COLO668 (cell line): ENCODE measurements around the gene C12orf57.

ENCODE experiments used
- DNase-seq: peaks from one replicate; lab custom pipeline; 2025; ENCODE audit not compliant: unreplicated experiment; lab: John Stamatoyannopoulos, UW

Gene C12orf57

DNA sequence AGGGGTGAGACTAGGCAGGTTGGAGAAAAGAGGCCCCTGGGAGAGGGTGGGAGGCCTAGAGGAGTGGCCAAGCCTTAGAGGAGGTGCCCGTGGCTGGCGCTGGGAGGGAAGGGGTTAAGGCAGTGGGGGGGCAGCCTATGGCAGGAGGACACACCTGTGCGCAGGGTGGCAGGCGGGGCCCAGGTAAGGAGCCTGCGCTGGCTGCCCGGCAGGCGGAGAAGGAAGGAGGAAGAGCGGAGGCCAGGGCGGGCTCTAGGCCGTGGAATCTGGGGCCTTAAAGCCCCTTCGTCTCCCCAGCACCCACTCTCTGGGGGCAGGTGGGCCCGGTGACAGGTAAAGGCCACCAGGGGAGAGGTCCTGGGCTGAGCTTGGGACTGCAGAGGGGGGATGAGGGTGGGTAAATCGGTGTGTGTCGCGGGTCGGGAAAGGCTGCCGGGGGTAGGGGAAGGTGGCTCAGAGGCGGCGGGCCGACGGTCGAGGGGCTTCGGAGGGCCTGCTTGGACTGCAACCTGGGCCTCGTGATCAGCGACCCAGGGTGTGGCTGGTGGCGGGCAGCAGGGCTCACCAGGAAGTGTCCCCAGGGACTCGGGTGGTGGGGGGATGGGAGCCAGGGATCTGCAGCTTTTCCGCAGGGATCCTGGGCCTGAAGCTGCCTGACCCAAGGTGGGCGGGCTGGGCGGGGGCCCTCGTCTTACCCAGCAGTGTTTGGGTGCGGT is 19.4 kb downstream of the C12orf57 start:
- DNase-seq, result peak; percentile 92

DNA sequence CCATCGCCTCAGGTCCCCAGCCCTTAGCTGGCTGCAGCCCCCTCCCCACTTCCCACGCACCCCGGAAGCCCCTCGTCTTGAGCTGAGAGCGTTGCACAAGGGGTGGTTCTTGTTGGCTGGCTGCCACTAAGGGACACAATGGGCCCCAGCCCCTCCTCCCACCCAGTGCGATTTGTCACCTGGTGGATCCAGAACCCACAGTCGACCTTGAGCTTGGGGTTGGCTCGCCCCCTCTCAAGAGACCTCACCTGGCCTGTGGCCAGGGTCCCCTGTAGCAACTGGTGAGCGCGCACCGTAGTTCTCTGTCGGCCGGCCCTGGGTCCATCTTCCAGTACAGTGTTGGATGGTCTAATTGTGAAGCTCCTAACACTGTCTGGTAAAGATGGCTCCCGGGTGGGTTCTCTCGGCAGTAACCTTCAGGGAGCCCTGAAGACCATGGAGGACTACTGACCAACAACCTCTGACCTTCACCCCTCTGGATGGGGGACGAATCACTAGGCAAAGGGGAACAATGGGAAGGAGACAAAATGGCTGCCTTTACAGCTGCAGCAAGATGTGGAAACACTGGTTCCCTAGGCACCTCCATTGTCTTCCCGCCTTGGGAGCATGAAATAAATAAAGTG is 20.1 kb downstream of the C12orf57 start:
- DNase-seq, result peak; percentile 51

DNA sequence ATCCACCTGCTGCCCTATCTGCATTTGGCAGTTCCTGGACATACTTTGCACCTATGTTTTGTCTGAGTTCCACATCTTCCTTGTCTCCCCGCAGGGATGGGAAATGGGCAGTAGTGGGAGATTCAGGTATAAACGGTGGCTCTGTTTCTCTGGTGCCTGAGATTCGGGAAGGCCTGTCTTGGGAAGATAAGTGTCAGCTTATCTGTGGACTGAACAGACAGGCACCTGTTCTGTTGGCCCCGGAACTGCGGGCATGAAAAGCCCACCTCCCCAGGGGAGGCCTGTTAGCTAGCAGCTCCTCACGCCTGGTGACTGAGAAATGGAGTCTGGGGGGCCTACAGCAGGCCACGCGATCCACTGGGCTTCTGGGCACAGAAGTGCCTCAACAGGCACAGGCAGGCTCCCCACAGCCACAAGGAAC is 20.8 kb downstream of the C12orf57 start:
- no peak for DNase-seq

DNA sequence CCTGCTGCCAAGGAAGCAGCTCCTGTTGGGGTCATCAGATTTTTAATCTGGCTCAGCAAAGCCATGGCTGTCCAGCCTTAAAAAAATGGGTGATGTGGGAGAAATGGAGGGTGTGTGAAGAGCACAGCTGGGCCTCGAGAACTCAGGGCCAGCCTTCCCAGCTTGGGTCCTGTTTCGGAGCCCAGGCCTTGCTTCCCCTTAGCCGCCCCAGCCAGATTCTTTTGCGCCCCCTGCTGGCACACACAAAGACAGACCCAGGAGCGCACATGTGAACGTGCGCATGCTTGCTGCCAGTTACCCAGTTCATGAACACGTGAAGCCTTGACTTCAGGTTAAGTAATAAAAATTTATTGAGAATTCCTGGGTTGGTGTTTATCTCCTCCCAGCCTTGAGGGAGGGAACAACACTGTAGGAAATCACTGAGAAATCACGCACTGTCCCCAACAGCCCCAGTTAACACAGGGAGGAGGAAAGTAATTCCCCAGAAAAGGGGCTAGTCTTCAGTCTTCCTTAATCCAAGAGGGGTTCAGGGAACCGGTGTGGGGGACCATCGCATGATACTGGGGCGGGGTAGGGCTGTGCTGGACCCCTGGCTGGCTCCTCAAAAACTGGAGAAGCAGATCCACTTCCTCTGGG is 21.3 kb downstream of the C12orf57 start:
- peak; percentile 81 for DNase-seq

DNA sequence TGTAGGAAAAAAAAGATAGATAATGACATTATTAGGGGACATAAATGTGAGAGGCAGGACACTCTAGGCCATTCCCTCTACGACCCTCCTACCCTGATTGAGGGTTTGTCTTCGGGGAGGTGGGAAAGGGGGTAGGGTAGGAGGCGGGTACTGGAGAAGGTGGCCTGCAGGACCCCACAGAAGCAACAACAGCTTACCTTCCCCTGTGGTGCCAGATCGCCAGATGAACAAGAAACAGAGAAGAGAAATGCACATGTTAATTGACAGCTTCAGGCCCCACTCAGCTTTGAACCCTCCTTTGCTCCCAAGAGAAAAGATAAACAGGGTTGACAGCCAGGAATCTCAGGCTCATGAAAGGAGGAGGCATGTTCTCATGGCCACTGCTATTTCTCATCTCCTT is 21.9 kb downstream of the C12orf57 start:
- no peak for DNase-seq

DNA sequence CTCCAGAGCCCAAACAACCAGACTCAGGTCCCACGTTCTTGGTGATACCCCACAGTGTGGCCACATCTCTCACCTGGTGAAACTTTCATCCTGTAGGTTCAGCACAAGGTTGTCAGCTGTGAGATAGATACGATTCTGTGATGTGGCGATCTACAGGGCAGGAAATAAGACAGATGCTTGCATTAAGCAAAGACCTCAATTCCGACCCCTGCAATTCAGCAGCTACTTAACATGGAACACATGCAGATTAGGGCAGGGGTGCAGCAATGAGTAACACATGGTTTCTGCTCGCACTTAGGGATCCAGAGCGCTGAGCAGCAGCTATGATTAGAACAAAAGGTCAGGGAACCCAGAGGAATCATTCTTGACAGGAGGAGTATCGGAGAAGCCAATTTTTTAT is 22.5 kb downstream of the C12orf57 start:
- no peak for DNase-seq

DNA sequence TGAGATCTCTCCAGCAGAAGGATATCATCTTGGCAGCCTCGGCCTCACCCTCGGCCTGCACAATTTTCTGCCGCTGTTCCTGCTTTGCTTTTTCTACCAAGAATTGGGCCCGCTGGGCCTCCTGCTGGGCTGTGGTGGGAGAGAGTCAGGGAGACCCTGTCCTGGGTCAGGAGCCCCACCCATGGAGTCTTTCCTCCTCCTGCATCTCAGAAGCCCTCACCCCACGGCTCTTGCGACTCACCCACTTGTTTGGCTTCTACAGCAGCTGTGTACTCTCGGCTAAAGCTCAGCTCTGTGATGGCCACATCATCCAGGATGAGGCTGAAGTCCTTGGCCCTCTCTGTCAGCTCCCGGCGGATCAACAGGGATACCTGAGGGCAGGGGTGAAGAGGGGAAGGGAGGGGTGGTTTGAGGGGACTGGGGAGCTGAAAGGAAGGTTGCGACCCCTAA is 23.9 kb downstream of the C12orf57 start:
- DNase-seq, result no peak

DNA sequence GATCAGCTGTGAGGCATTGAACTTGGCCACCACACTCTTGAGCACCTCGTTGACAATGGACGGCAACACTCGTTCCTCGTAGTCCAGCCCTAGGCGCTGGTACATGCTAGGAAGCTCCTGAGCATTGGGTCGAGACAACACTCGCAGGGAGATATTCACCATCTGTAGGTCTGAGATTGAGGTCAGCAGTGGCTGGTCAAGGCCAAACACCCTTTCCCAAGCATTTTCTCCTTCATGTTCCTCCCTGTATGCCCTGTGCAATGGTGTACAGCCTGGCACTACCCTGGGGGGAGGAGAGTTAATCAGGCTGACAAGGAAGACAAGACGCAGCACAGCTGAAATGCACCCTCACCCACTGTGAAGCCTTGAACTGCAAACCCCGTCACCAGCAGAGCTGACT is 24.6 kb downstream of the C12orf57 start:
- DNase-seq, result no peak

DNA sequence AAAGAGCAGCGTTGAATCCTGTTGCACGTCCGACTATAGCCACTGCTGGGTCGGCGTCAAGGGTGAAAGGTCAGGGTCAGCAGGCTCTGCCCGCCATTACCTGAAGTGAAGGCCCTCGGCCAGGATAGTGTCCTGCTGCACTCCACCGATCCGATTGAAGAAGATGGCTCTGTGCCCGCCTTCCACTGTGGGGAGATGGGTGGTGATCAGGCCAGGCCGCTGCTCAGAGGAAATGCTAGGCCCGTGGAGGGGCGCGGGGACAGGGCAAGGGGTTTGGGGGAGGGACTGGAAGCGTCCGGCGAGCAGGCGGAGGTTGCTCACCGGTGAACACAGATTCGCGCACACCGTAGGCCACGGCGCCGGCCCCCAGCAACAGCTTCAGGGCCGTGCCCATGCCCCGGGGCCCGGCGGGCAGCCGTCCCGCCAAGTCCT is 26.3 kb downstream of the C12orf57 start:
- no peak for DNase-seq

DNA sequence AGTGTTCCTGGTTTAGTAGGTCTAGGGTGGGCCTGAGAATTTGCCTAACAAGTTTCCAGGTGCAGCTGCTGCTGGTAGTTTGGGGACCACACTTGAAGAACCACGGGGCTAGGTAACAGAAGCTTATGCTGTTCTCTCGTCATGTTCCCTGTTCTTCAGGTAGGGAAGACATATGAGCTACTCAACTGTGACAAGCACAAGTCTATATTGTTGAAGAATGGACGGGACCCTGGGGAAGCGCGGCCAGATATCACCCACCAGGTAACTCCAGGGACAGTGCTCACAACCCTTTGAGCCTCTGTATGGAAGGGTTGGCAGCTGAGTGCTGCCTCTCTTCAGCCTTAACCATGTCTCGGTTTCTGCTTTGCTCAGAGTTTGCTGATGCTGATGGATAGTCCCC is 30.4 kb downstream of the C12orf57 start:
- no peak for DNase-seq

DNA sequence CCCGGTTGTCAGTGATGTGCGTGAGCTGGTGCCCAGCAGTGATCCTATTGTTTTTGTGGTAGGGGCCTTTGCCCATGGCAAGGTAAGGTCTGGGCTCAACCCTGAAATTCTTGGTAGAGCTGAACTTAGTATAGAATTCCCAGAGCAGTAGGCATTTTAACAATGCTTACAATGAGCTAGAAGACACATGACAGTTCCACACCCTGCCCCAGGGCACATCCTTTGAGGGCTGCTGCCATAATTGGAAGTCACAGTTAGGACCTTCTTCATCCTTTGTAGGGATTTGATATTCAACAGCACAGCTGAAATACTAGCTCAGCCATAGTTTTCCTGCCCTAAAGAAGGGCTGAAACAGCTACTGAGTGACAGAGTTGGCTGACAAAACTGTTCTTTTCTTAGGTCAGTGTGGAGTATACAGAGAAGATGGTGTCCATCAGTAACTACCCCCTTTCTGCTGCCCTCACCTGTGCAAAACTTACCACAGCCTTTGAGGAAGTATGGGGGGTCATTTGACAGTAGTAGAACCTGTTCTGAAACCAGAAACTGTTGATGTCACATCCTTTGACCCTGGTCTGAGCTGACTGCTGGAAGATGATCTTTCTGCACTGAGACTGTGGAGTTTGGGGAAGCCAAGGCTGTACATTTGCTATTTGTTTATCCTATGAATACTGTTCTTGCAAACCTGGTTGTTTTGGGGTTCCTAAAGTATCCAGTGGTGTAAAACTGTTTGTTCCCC is 31.6 kb downstream of the C12orf57 start:
- DNase-seq, result no peak

DNA sequence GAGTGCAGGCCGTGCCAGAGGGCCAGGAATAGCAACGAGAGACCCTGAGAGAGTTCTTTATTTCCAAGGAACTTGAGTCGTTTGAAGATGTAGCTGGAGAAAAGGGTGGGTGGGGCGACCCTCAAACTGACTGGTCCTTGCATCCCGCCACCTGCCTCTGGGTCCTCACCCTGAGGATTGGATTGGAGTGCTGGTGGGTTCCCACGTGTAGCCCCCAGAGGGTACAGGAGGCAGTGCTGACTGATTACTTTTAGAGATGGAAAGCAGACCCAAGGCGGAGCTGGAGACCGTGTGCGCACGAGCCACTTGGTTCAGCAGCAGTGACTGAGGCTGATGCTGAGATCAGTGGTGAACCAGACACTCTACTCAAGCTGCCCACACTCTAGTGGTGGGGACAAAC is 33.8 kb downstream of the C12orf57 start:
- no peak for DNase-seq

DNA sequence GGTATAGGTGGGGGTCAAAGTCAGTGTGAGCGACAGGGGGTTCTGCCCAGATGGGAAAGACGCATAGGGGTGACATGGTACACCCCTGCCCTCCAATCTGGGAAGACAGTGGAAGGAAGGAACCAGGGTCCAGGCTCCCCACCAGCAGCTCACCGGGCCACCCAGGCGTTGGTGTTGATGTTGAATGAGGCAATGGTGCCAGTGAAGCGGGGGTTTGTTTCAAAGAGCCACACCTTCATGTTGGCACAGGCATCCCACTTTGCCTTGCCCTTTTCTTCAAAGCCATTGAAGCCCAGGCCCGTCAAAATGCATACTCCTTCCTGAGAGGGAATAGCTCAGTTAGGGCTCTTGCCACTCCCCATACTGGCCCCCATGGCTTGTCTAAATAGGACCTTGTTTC is 34.4 kb downstream of the C12orf57 start:
- no peak for DNase-seq

DNA sequence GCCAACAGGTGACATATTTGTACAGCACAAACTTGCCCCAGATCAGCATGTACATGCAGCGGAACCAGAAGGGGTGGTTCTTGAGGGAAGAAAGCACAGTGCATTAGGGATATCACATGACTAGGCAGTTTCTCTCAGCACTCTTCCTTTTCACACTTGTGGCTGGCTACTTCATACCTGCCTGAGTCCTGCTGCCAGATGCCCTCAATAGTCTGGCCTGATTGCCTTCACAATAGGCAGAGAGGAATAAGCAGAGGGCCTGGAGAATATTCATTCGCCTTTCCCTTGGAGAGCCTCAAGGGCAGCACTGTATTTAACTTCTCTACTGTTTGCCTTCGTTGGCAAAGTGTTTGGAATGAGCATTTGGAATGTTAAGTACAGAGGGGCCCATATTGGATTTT is 34.8 kb downstream of the C12orf57 start:
- no peak for DNase-seq

DNA sequence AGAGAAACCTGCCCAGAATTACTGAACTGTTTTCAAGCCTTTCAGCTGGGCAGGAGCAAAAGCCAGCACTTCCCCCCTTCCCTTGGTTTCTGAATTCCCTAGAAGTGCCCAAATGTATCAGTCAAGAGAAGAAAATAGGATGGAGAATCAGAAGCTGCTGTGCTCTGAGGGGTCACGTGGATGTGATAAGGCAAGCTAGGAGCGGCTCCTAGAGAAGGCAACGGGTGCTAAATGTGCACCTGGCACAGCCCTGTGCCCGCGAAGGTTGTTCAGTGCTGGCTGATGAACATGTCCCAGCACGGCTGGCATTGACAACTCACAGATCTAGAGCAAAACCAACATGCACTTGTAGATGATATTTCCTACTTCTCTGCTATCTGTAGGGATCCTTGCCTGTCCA is 35.2 kb downstream of the C12orf57 start:
- no peak for DNase-seq

DNA sequence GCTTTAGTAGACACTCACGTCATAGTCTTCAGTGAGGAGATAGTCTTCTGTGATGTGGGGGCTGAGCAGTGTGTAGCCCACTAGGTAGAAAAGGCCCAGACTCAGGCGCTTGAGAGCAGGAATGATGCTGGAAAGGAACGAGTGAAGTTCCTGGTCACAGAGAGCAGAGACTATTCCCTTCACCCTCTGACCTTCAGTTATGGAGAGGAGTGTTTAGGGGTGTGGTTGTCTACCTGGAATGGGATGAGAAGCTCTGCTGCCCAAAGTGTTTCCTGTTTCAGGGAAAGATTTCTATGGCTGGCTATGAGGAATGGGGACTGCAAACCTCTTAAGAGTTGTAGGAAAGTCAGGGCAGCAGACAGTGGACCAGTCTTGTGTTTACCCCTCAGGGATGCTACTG is 35.6 kb downstream of the C12orf57 start:
- no peak for DNase-seq

DNA sequence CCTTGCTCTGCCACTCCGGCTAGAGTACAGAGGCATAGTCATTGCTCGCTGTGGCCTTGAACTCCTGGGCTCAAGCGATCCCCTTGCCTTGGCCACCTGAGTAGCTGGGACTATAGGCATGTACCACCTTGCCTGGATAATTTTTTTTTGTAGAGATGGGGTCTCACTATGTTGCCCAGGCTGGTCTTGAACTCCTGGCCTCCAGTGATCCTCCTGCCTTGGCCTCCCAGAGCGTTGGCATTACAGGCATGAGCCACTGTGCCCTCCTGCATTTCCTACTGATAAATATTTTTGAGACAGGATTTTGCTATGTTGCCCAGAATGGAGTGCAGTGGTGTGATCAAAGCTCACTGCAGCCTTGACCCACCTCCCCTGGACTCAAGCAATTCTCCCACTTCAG is 36.3 kb downstream of the C12orf57 start:
- no peak for DNase-seq

DNA sequence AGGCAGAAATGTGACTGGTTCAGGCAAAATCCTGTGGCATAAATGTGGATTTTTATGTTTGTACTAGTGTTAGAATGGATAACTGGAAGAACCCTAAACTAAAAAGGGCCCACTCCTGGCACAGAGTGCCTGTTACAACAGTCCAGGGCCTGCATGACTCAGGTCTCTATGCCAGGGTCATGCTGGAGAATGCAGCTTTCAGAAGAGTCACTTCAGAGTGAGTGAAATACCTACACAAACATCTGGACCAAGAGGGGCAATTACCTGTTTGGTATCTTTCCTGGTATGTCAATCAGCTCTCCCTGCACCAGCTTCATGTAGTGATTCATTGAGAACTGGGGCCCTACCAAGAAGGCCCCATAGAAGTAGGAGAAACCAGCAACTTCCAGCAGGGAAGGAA is 36.9 kb downstream of the C12orf57 start:
- DNase-seq, result no peak

DNA sequence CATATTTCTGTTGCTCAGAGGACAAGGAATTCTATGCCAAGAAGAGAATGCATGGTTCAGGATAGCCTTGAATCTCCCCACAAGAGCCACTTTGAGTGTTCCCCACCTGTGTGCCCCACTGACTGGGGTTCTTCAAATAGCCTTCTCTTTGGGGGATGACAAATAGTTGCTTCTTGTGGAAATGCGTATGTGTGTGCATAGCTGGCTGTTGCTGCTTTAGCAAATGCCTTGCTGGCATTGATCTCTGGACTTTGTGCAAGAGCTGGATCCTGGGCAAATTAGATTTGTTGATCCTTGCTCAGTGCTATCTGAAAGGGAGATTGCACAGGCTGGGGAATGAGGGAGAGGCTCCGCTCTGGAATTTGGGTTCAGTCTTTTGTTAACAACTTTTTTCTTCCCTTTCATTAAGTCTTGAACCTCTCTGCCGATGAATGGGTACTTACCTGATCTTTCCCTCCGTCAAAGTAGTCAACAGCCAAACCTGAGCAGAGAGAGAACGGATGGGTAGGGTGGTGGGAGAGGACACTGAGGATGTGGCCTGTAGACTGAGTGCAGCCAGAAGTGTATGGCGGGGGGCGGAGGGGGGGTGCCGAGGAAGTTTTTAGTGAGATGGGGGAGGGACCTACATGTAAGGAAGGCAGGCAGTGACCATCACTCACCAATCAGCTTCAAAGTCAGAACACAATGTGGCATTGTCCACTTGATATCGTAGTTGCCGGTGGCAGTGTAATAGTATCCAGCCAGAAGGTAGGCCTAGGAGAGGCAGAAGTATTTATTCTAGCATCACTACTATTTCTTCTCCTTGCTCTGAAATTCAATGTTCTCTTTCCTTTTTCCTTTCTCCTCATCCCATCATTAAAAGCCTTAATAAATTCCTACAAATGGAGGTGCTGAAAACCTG is 37.6 kb downstream of the C12orf57 start:
- DNase-seq, result no peak

DNA sequence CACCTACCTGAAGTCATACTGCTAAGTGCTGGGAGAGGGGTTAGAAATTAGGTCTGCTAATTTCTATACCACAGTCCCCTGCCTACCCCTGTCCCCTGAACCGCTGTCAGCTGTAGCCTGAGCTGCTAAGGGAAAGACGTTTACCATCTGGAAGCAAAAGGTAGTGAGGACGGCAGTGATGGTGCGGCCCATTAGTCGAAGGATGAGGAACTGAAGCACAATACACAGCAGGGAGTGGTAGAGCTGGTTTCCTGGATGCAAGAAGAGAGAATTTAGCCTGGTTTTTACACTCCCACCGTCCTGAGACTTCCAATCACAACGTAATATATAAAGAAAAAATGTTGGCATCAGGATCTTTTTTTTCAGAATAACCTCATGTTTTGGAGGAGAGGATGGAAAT is 38.7 kb downstream of the C12orf57 start:
- no peak for DNase-seq
